DOHH2 (cell line): ENCODE results near the gene DDIT4.
A peak's percentile ranks its signal among the peaks of the same experiment; 100 is the strongest.

Experiments used
- H3F3A ChIP-seq: fragments of 200-600 bp; sonication (generic), shearing (Covaris generic); 2 replicates; pipeline ENCODE4 v1.6.0; 2016; ENCODE audit warnings: antibody characterized with exemption, mild to moderate bottlenecking; ENCODE audit not compliant: control insufficient read depth, insufficient read depth
- H3K27ac ChIP-seq: fragments of 200-600 bp; sonication (generic); 2 replicates; pipeline ENCODE4 v1.5.1; 2014; ENCODE audit warnings: low read depth, mild to moderate bottlenecking, low read length, moderate library complexity
- H3K27me3 ChIP-seq: fragments of 200-600 bp; sonication (generic); 2 replicates; pipeline ENCODE4 v1.6.1; 2014; ENCODE audit warnings: mild to moderate bottlenecking, low read length, mixed read lengths; ENCODE audit not compliant: control insufficient read depth
- H3K36me3 ChIP-seq: fragments of 200-600 bp; sonication (generic); 2 replicates; pipeline ENCODE4 v1.6.1; 2014; ENCODE audit warnings: mild to moderate bottlenecking, low read length, moderate library complexity, mixed read lengths; ENCODE audit not compliant: control insufficient read depth
- H3K4me1 ChIP-seq: fragments of 200-600 bp; sonication (generic); 2 replicates; pipeline ENCODE4 v1.6.1; 2014; ENCODE audit warnings: mild to moderate bottlenecking, low read length, mixed read lengths; ENCODE audit not compliant: control insufficient read depth
- H3K4me2 ChIP-seq: fragments of 200-600 bp; sonication (generic); 2 replicates; pipeline ENCODE4 v1.6.0; 2014; ENCODE audit warnings: mild to moderate bottlenecking, low read length, moderate library complexity
- H3K4me3 ChIP-seq: fragments of 200-600 bp; sonication (generic); 2 replicates; pipeline ENCODE4 v1.5.1; 2014; ENCODE audit warnings: mild to moderate bottlenecking, low read length, mixed read lengths
- H3K79me2 ChIP-seq: fragments of 200-600 bp; sonication (generic); 2 replicates; pipeline ENCODE4 v1.6.1; 2014; ENCODE audit warnings: mild to moderate bottlenecking, low read length, mixed read lengths; ENCODE audit not compliant: control insufficient read depth
- H3K9me2 ChIP-seq: fragments of 200-600 bp; sonication (generic); replicated peaks from 2 replicates; pipeline ENCODE4 v1.6.1; 2014; ENCODE audit warnings: mild to moderate bottlenecking, low read length, mixed read lengths; ENCODE audit not compliant: control insufficient read depth
- H3K9me3 ChIP-seq: fragments of 200-600 bp; sonication (generic); 2 replicates; pipeline ENCODE4 v1.6.1; 2014; ENCODE audit warnings: antibody characterized with exemption, low read length, mixed read lengths; ENCODE audit not compliant: control insufficient read depth, insufficient read depth
- H4K20me1 ChIP-seq: fragments of 200-600 bp; sonication (generic); 2 replicates; pipeline ENCODE4 v1.6.0; 2014; ENCODE audit warnings: low read depth, mild to moderate bottlenecking, antibody characterized with exemption, low read length, moderate library complexity; ENCODE audit not compliant: control insufficient read depth, insufficient read depth
- CTCF ChIP-seq: fragments of 200-600 bp; sonication (generic); IDR thresholded peaks from one replicate; pipeline ENCODE4 v1.5.1; 2014; ENCODE audit warnings: antibody characterized with exemption, mild to moderate bottlenecking, low read depth, low read length; ENCODE audit not compliant: poor library complexity, severe bottlenecking
- EZH2phosphoT487 ChIP-seq: fragments of 200-600 bp; sonication (generic); IDR thresholded peaks from 2 replicates; pipeline ENCODE4 v1.6.1; 2017; ENCODE audit warnings: borderline replicate concordance, mild to moderate bottlenecking, antibody characterized with exemption, low read length, moderate library complexity, mixed read lengths

DDIT4 gene

GRCh38 chr10:72321248-72322029, 47.7 kb downstream of the DDIT4 start:
- H3K9me2 ChIP-seq = no peaks in the 10 kb centered on the region
- peaks cover 12% of the 10 kb centered on the region for H3K79me2 ChIP-seq
- H4K20me1 ChIP-seq = no peaks in the 10 kb centered on the region
- peak overlapping the region; percentile 99 for H3K27ac ChIP-seq
- peak overlapping the region; percentile 84 for H3K4me3 ChIP-seq
- H3K4me1 ChIP-seq = peaks cover 84% of the 10 kb centered on the region
- H3K4me2 ChIP-seq = peak overlapping the region; percentile 97
- no peaks in the 10 kb centered on the region for H3K27me3 ChIP-seq
- TF ChIP-seq EZH2phosphoT487 (no peak), CTCF (no peak)
- H3K36me3 ChIP-seq = no peaks in the 10 kb centered on the region
- H3F3A ChIP-seq = peaks cover 37% of the 10 kb centered on the region
- H3K9me3 ChIP-seq = no peaks in the 10 kb centered on the region

- TF ChIP-seq EZH2phosphoT487 = no peak
- TF ChIP-seq CTCF = no peak
- Histone ChIP-seq H3K9me2 (no peaks in the 10 kb centered on the region), H3K27me3 (no peaks in the 10 kb centered on the region), H3K27ac (peak overlapping the region; percentile 99), H4K20me1 (no peaks in the 10 kb centered on the region), H3K4me1 (peaks cover 79% of the 10 kb centered on the region), H3K79me2 (peaks cover 12% of the 10 kb centered on the region), H3K4me3 (peak overlapping the region; percentile 84), H3K36me3 (no peaks in the 10 kb centered on the region), H3K9me3 (no peaks in the 10 kb centered on the region), H3K4me2 (peak overlapping the region; percentile 97), H3F3A (peaks cover 37% of the 10 kb centered on the region)
Measured at GRCh38 chr10:72322030-72322279, 48.2 kb downstream of the DDIT4 start.

GRCh38 chr10:72322280-72323058, 48.7 kb downstream of the DDIT4 start:
- Histone ChIP-seq H3K4me3 (peak overlapping the region; percentile 84), H3K9me3 (no peaks in the 10 kb centered on the region), H3K79me2 (peaks cover 12% of the 10 kb centered on the region), H3K4me1 (peaks cover 74% of the 10 kb centered on the region), H3K27ac (peak overlapping the region; percentile 99), H3K9me2 (no peaks in the 10 kb centered on the region), H3K27me3 (no peaks in the 10 kb centered on the region), H4K20me1 (no peaks in the 10 kb centered on the region), H3F3A (peaks cover 35% of the 10 kb centered on the region), H3K36me3 (no peaks in the 10 kb centered on the region), H3K4me2 (peak overlapping the region; percentile 97)
- TF ChIP-seq EZH2phosphoT487 (no peak), CTCF (no peak)
